ENCODE measurements around the gene PRDM16. TPM values are rescaled to one million over a fixed set of nuclear protein-coding genes. Genes with fewer than 3 reads are reported as not detected.

The PRDM16 gene
- total RNA-seq, 1 experiment from 2014 or later: 5.3 TPM

GRCh38 chr1:3153902-3154795 lies 85.1 kb downstream of the PRDM16 start:
- no peaks in the 10 kb centered on the region for H3K27me3 Mint-ChIP-seq (ENCODE audit: insufficient read depth, unreplicated experiment)
- H3K4me3 Mint-ChIP-seq (ENCODE audit: unreplicated experiment): no peak overlapping the region
- H3K9me3 Mint-ChIP-seq (ENCODE audit: unreplicated experiment): no peaks in the 10 kb centered on the region
- ChIA-PET POLR2A (no interaction called here), CTCF (no interaction called here)
- H3K27ac Mint-ChIP-seq (ENCODE audit: unreplicated experiment): no peak overlapping the region
- no TSS peak for BruUV-seq (replicated peaks)
- no peaks in the 10 kb centered on the region for H3K4me1 Mint-ChIP-seq (ENCODE audit: low read depth, unreplicated experiment)
- DNase-seq: no peak
- no peaks in the 10 kb centered on the region for H3K27me3 ChIP-seq (replicated peaks; ENCODE audit: control insufficient read depth, insufficient read depth, low read length)
- no peaks in the 10 kb centered on the region for H3K4me1 ChIP-seq
- intact Hi-C loops (cut with micrococcal nuclease; ENCODE audit: unreplicated experiment): no loop called here
- H3K36me3 Mint-ChIP-seq (ENCODE audit: insufficient read depth, unreplicated experiment): no peaks in the 10 kb centered on the region
- no peak for TF ChIP-seq CTCF (IDR thresholded peaks at IDR 0.05; ENCODE audit: insufficient read depth in 1 of 2, low read depth in 1 of 2, low read length in 1 of 2, severe bottlenecking in 1 of 2, unreplicated experiment in 1 of 2)
- no peaks in the 10 kb centered on the region for H3K9me3 ChIP-seq
- H3K36me3 ChIP-seq (ENCODE audit: control insufficient read depth, insufficient read depth, low read length): no peaks in the 10 kb centered on the region
- no peak overlapping the region for H3K4me3 ChIP-seq (ENCODE audit: low read depth, low read length)

GRCh38 chr1:3155056-3155925 lies 86.3 kb downstream of the PRDM16 start:
- no peak overlapping the region for H3K27ac Mint-ChIP-seq (ENCODE audit: unreplicated experiment)
- no peaks in the 10 kb centered on the region for H3K36me3 ChIP-seq (ENCODE audit: control insufficient read depth, insufficient read depth, low read length)
- no peaks in the 10 kb centered on the region for H3K4me1 ChIP-seq
- no peak for DNase-seq
- H3K9me3 ChIP-seq: no peaks in the 10 kb centered on the region
- no peak for TF ChIP-seq CTCF (IDR thresholded peaks at IDR 0.05; ENCODE audit: insufficient read depth in 1 of 2, low read depth in 1 of 2, low read length in 1 of 2, severe bottlenecking in 1 of 2, unreplicated experiment in 1 of 2)
- no peak overlapping the region for H3K4me3 Mint-ChIP-seq (ENCODE audit: unreplicated experiment)
- POLR2A ChIA-PET: no interaction called here
- no peaks in the 10 kb centered on the region for H3K4me1 Mint-ChIP-seq (ENCODE audit: low read depth, unreplicated experiment)
- BruUV-seq (replicated peaks): no TSS peak
- no peak overlapping the region for H3K4me3 ChIP-seq (ENCODE audit: low read depth, low read length)
- CTCF ChIA-PET: no interaction called here
- H3K27me3 Mint-ChIP-seq (ENCODE audit: insufficient read depth, unreplicated experiment): no peaks in the 10 kb centered on the region
- no peaks in the 10 kb centered on the region for H3K36me3 Mint-ChIP-seq (ENCODE audit: insufficient read depth, unreplicated experiment)
- H3K9me3 Mint-ChIP-seq (ENCODE audit: unreplicated experiment): no peaks in the 10 kb centered on the region
- H3K27me3 ChIP-seq (replicated peaks; ENCODE audit: control insufficient read depth, insufficient read depth, low read length): no peaks in the 10 kb centered on the region
- intact Hi-C loops (cut with micrococcal nuclease; ENCODE audit: unreplicated experiment): no loop called here

GRCh38 chr1:3155926-3156220 lies 86.9 kb downstream of the PRDM16 start:
- no peaks in the 10 kb centered on the region for H3K9me3 Mint-ChIP-seq (ENCODE audit: unreplicated experiment)
- H3K27me3 Mint-ChIP-seq (ENCODE audit: insufficient read depth, unreplicated experiment): no peaks in the 10 kb centered on the region
- CTCF ChIA-PET: no interaction called here
- H3K36me3 Mint-ChIP-seq (ENCODE audit: insufficient read depth, unreplicated experiment): no peaks in the 10 kb centered on the region
- no TSS peak for BruUV-seq (replicated peaks)
- Histone ChIP-seq H3K36me3 (ENCODE audit: control insufficient read depth, insufficient read depth, low read length) (no peaks in the 10 kb centered on the region), H3K27me3 (replicated peaks; ENCODE audit: control insufficient read depth, insufficient read depth, low read length) (no peaks in the 10 kb centered on the region), H3K4me1 (no peaks in the 10 kb centered on the region), H3K9me3 (no peaks in the 10 kb centered on the region), H3K4me3 (ENCODE audit: low read depth, low read length) (no peak overlapping the region)
- POLR2A ChIA-PET: no interaction called here
- no peak overlapping the region for H3K27ac Mint-ChIP-seq (ENCODE audit: unreplicated experiment)
- no peak for DNase-seq
- no peaks in the 10 kb centered on the region for H3K4me1 Mint-ChIP-seq (ENCODE audit: low read depth, unreplicated experiment)
- TF ChIP-seq CTCF (IDR thresholded peaks at IDR 0.05; ENCODE audit: insufficient read depth in 1 of 2, low read depth in 1 of 2, low read length in 1 of 2, severe bottlenecking in 1 of 2, unreplicated experiment in 1 of 2): no peak
- no peak overlapping the region for H3K4me3 Mint-ChIP-seq (ENCODE audit: unreplicated experiment)
- intact Hi-C loops (cut with micrococcal nuclease; ENCODE audit: unreplicated experiment): no loop called here
